ENCODE data around the gene SYNE1.

DNA sequence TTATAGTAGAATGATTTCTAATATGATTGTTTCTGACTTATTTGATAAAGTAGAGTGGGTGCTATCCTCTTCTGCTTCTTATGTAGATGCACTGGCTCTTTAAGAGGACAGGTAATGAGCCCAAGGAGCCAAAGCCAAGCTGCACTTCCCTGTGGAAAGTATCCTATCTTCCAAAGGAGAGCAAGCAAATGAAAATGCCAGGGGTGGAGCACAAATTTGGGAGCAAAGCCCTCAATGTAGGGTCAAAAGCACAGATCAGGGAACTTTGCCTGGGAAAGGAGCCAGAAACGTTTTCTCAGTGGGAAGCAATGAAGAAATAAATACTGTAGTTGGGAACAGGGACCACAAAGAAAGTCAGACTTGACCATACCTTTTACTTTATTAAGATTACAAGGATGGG lies 242.9 kb downstream of the SYNE1 start:
- TF ChIP-seq YY1 (IDR thresholded peaks at IDR 0.05; ENCODE audit: insufficient read depth, insufficient read length): no peak
- no peak for TF ChIP-seq ZNF274 (IDR thresholded peaks at IDR 0.05; ENCODE audit: low read depth, low read length)
- no peak for TF ChIP-seq SUZ12 (IDR thresholded peaks at IDR 0.05; ENCODE audit: extremely low read depth, insufficient read depth, insufficient read length)
